HCT116 (cell line): Measurements from ENCODE around the gene ATP6V0C. TPM values are rescaled to one million over a fixed set of nuclear protein-coding genes. Genes with fewer than 3 reads are reported as not detected.

Source experiments
- ATAC-seq: fragments of 200-7000 bp; cut with Tn5 transposase; 2 replicates; pipeline ENCODE4 v1.9.1; 2020; ENCODE audit warnings: mild to moderate bottlenecking, moderate library complexity
- BruUV-seq: library from RNA; stranded (reverse); fragments of 400-500 nt; replicated peaks from 2 replicates; lab custom pipeline; 2021; lab: Mats Ljungman, UMichigan
- CTCF ChIA-PET: fragments of 300-600 bp; sonication (Branson Sonifier 250); formaldehyde crosslinking; loops from one replicate; lab custom pipeline; 2021; ENCODE audit warnings: antibody characterized with exemption; lab: Charles Lee
- POLR2A ChIA-PET: fragments of 300-600, 350-600 bp; sonication (Branson Sonifier 250); formaldehyde crosslinking; loops from one replicate; lab custom pipeline; 2021; ENCODE audit warnings: antibody characterized with exemption; lab: Charles Lee
- RAD21 ChIA-PET, 2 experiments: fragments of 300-600 bp; sonication (Branson Sonifier 250); formaldehyde crosslinking; loops; one replicate each; lab custom pipeline; 2023; ENCODE audit warnings: low total read pairs in 2 of 2; ENCODE audit not compliant: uncharacterized antibody in 2 of 2, unreplicated experiment in 2 of 2, low non-redundant PET in 1 of 2; lab: Charles Lee
- DNase-seq: peaks from one replicate; pipeline ENCODE4 v3.0.0-alpha.2; 2010; ENCODE audit warnings: low read depth, low spot score
- H2AFZ ChIP-seq: fragments of 200-600 bp; shearing (Covaris generic), sonication (generic); 2 replicates; pipeline ENCODE4 v1.6.1; 2017; ENCODE audit warnings: low read depth, mixed run types, mixed read lengths, antibody characterized with exemption, low read length; ENCODE audit not compliant: poor library complexity, severe bottlenecking
- H3K27ac ChIP-seq: 2 replicates; pipeline ENCODE4 v1.5.1; 2012; ENCODE audit warnings: low read depth, low read length
- H3K27me3 ChIP-seq: fragments of 200-600 bp; sonication (generic); 2 replicates; pipeline ENCODE4 v1.6.1; 2016; ENCODE audit warnings: mixed run types, low read length, mixed read lengths; ENCODE audit not compliant: insufficient read depth
- H3K36me3 ChIP-seq, 2 experiments: fragments of 200-500 bp in 1 of 2; fragments of 200-600 bp in 1 of 2; sonication (Bioruptor generic) in 1 of 2; sonication (generic) in 1 of 2; 2 replicates each; pipeline versions ENCODE4 v1.5.1 to v1.6.1; 2014 to 2016; ENCODE audit warnings: low read length in 2 of 2, inconsistent platforms in 1 of 2, mixed read lengths in 1 of 2, mixed run types in 1 of 2; ENCODE audit not compliant: insufficient read depth in 2 of 2, control insufficient read depth in 1 of 2
- H3K4me1 ChIP-seq, 2 experiments: fragments of 200-600 bp in 1 of 2; sonication (generic) in 1 of 2; 2 replicates each; pipeline versions ENCODE4 v1.5.1 to v1.6.1; 2012 to 2017; ENCODE audit warnings: low read length in 2 of 2, inconsistent platforms in 1 of 2, mild to moderate bottlenecking in 1 of 2, mixed read lengths in 1 of 2, mixed run types in 1 of 2, moderate library complexity in 1 of 2; ENCODE audit not compliant: insufficient read depth in 2 of 2, control insufficient read depth in 1 of 2
- H3K4me2 ChIP-seq: fragments of 200-600 bp; sonication (generic); 2 replicates; pipeline ENCODE4 v1.6.1; 2017; ENCODE audit warnings: mixed run types, low read length, mixed read lengths
- H3K4me3 ChIP-seq, 2 experiments: fragments of 200-600 bp in 1 of 2; sonication (generic) in 1 of 2; replicated peaks in 1 of 2; 2 replicates each; pipeline ENCODE4 v1.5.1; 2011 to 2016; ENCODE audit warnings: low read length in 2 of 2, control low read depth in 1 of 2, low read depth in 1 of 2, mild to moderate bottlenecking in 1 of 2, mixed read lengths in 1 of 2, mixed run types in 1 of 2
- H3K79me2 ChIP-seq: fragments of 200-600 bp; sonication (generic); 2 replicates; pipeline ENCODE4 v1.6.1; 2017; ENCODE audit warnings: mild to moderate bottlenecking, mixed run types, low read length, moderate library complexity, mixed read lengths; ENCODE audit not compliant: insufficient read depth
- H3K9ac ChIP-seq: fragments of 200-600 bp; sonication (generic); 2 replicates; pipeline ENCODE4 v1.6.1; 2016; ENCODE audit warnings: low read length, mixed read lengths
- H3K9me2 ChIP-seq: fragments of 200-600 bp; sonication (generic), shearing (Covaris generic); 2 replicates; pipeline ENCODE4 v1.6.1; 2017; ENCODE audit warnings: mixed run types, mild to moderate bottlenecking, moderate library complexity; ENCODE audit not compliant: insufficient read depth
- H3K9me3 ChIP-seq, 2 experiments: fragments of 200-500 bp in 1 of 2; fragments of 200-600 bp in 1 of 2; sonication (Bioruptor generic) in 1 of 2; sonication (generic) in 1 of 2; 2 replicates each; pipeline ENCODE4 v1.6.1; 2014 to 2017; ENCODE audit warnings: low read length in 2 of 2, mixed read lengths in 2 of 2, inconsistent platforms in 1 of 2, low read depth in 1 of 2, mild to moderate bottlenecking in 1 of 2, mixed run types in 1 of 2, moderate library complexity in 1 of 2; ENCODE audit not compliant: control insufficient read depth in 1 of 2, insufficient read depth in 1 of 2
- H4K20me1 ChIP-seq: fragments of 200-600 bp; sonication (generic), shearing (Covaris generic); 2 replicates; pipeline ENCODE4 v1.6.1; 2017; ENCODE audit warnings: mixed run types, mild to moderate bottlenecking, moderate library complexity; ENCODE audit not compliant: insufficient read depth
- EZH2phosphoT487 ChIP-seq: fragments of 200-600 bp; IDR thresholded peaks from 2 replicates; pipeline ENCODE4 v1.6.1; 2018; ENCODE audit warnings: antibody characterized with exemption, borderline replicate concordance
- JUND ChIP-seq: IDR thresholded peaks from 2 replicates; pipeline ENCODE4 v1.6.1; 2012
- POLR2A ChIP-seq: IDR thresholded peaks from 2 replicates; pipeline ENCODE4 v1.7.0; 2011; ENCODE audit warnings: borderline replicate concordance; ENCODE audit not compliant: insufficient read depth, insufficient read length; ENCODE audit errors: extremely low read depth
- POLR2AphosphoS5 ChIP-seq: IDR thresholded peaks from 2 replicates; pipeline ENCODE4 v1.6.1; 2011; ENCODE audit warnings: mild to moderate bottlenecking, low read depth, low read length, moderate library complexity
- SP1 ChIP-seq: IDR thresholded peaks from 2 replicates; pipeline ENCODE4 v1.6.1; 2012; ENCODE audit warnings: low read depth
- YY1 ChIP-seq: IDR thresholded peaks from 2 replicates; pipeline ENCODE4 v1.6.1; 2011; ENCODE audit warnings: low read length, low read depth, moderate library complexity, mild to moderate bottlenecking; ENCODE audit not compliant: insufficient replicate concordance; ENCODE audit errors: extremely low read depth
- intact Hi-C: fragments of 100-400 bp; cut with micrococcal nuclease; formaldehyde crosslinking; loops from 2 replicates; pipeline ENCODE4 v1.10.0; 2022
- total RNA-seq: library from RNA; stranded (reverse); gene quantifications from one replicate; pipeline ENCODE4 v1.2.1, GENCODE V29; 2021; ENCODE audit not compliant: unreplicated experiment
- TF ChIP-seq, protein P1 (sequence below), 3 experiments: fragments of 200-600 bp in 1 of 3; sonication (generic) in 1 of 3; IDR thresholded peaks in 2 of 3; conservative IDR thresholded peaks in 1 of 3; 2 replicates each; pipeline ENCODE4 v1.5.1; 2012 to 2017; ENCODE audit warnings: low read depth in 2 of 3, low read length in 2 of 3, antibody characterized with exemption in 1 of 3, borderline replicate concordance in 1 of 3, control low read depth in 1 of 3, mild to moderate bottlenecking in 1 of 3, mixed read lengths in 1 of 3, mixed run types in 1 of 3, moderate library complexity in 1 of 3; ENCODE audit not compliant: insufficient read depth in 1 of 3

ATP6V0C gene
- total RNA-seq, 1 experiment from 2014 or later, result 187 TPM

GRCh38 chr16:2520784-2521531 lies 7.2 kb downstream of the ATP6V0C start:
- Histone ChIP-seq H3K4me1 (peaks cover 11 to 36% of the 10 kb centered on the region in 2 experiments), H3K27me3 (no peaks in the 10 kb centered on the region), H3K27ac (peak overlapping the region; percentile 57), H3K9me2 (no peaks in the 10 kb centered on the region), H3K4me3 (peak overlapping the region; percentile 77 to 89), H3K9me3 (no peaks in the 10 kb centered on the region), H3K79me2 (peaks cover 67% of the 10 kb centered on the region), H3K9ac (peak overlapping the region; percentile 94), H2AFZ (no peak overlapping the region)
- POLR2A ChIA-PET, result interaction anchor here (1.1 to 1.8 kb wide), 2 partner anchors 12 to 252 kb away, joined by 3 to 6 read pairs; no protein-coding TSS in a partner anchor
- BruUV-seq, result no TSS peak
- RAD21 ChIA-PET, result no interaction called here
- DNase-seq, result no peak
- CTCF ChIA-PET, result no interaction called here
- intact Hi-C loops, result no loop called here
- TF ChIP-seq EZH2phosphoT487 (no peak), POLR2A (no peak), SP1 (no peak), POLR2AphosphoS5 (no peak), YY1 (no peak), JUND (no peak)
- TF ChIP-seq, protein P1, sequence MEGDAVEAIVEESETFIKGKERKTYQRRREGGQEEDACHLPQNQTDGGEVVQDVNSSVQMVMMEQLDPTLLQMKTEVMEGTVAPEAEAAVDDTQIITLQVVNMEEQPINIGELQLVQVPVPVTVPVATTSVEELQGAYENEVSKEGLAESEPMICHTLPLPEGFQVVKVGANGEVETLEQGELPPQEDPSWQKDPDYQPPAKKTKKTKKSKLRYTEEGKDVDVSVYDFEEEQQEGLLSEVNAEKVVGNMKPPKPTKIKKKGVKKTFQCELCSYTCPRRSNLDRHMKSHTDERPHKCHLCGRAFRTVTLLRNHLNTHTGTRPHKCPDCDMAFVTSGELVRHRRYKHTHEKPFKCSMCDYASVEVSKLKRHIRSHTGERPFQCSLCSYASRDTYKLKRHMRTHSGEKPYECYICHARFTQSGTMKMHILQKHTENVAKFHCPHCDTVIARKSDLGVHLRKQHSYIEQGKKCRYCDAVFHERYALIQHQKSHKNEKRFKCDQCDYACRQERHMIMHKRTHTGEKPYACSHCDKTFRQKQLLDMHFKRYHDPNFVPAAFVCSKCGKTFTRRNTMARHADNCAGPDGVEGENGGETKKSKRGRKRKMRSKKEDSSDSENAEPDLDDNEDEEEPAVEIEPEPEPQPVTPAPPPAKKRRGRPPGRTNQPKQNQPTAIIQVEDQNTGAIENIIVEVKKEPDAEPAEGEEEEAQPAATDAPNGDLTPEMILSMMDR (IDR thresholded peaks at IDR 0.05 in 2 of 3, conservative IDR thresholded peaks at IDR 0.05 in 1 of 3; ENCODE audit: borderline replicate concordance in 1 of 3, insufficient read depth in 1 of 3, low read depth in 2 of 3, low read length in 2 of 3), result 0 out of 6 replicates have a peak, but pooled peaks of 1 of the 3 experiments have one; percentile 8
- TF ChIP-seq, all 23 proteins: peak for 1
- peaks cover 9 to 20% of the 10 kb centered on the region in 2 experiments; a peak in 2 of 4 replicates for H3K36me3 ChIP-seq
- ATAC-seq, result peak; percentile 71
- H4K20me1 ChIP-seq, result peaks cover 5% of the 10 kb centered on the region; the same call in 1 of the 2 replicates
- H3K4me2 ChIP-seq, result peak overlapping the region; percentile 99
